Endothelial cell of umbilical vein (primary cell): ENCODE data around the gene MARCHF11. TPM values are rescaled to one million over a fixed set of nuclear protein-coding genes. Genes with fewer than 3 reads are reported as not detected.

ENCODE experiments used
- BruUV-seq: library from RNA; stranded (reverse); fragments of 400-500 nt; replicated peaks from 2 replicates; lab custom pipeline; 2021; lab: Mats Ljungman, UMichigan
- CTCF ChIA-PET: fragments of 300-600, 350-600 bp; sonication (Branson Sonifier 250); formaldehyde crosslinking; loops from one replicate; lab custom pipeline; 2021; ENCODE audit warnings: antibody characterized with exemption, inconsistent platforms; lab: Charles Lee
- POLR2A ChIA-PET: fragments of 300-600, 350-600 bp; sonication (Branson Sonifier 250); formaldehyde crosslinking; loops from one replicate; lab custom pipeline; 2021; ENCODE audit warnings: antibody characterized with exemption, inconsistent platforms; lab: Charles Lee
- DNase-seq: peaks from one replicate; pipeline ENCODE4 v3.0.0-alpha.2; 2011; ENCODE audit warnings: low read depth, low spot score
- FAIRE-seq: peaks from 2 replicates; lab custom pipeline; 2011; peaks lifted over from hg19 to GRCh38; lab: Jason Lieb, UNC
- H2AFZ ChIP-seq: 2 replicates; pipeline ENCODE4 v1.6.0; 2012; ENCODE audit warnings: low read depth, low read length, control low read depth, inconsistent platforms
- H3K27ac ChIP-seq: 2 replicates; pipeline ENCODE4 v1.5.1; 2011; ENCODE audit warnings: low read depth, mild to moderate bottlenecking, control low read depth, low read length, moderate library complexity; ENCODE audit not compliant: insufficient read depth
- H3K27me3 ChIP-seq, 2 experiments: 2 replicates each; pipeline versions ENCODE4 v1.6.0 to v1.6.1; 2011; ENCODE audit warnings: low read length in 2 of 2, mixed read lengths in 1 of 2; ENCODE audit not compliant: control insufficient read depth in 2 of 2, insufficient read depth in 2 of 2
- H3K36me3 ChIP-seq, 2 experiments: 2 replicates in 1 of 2; 3 replicates in 1 of 2; pipeline ENCODE4 v1.5.1; 2011; ENCODE audit warnings: low read length in 2 of 2, mild to moderate bottlenecking in 1 of 2, moderate library complexity in 1 of 2; ENCODE audit not compliant: control insufficient read depth in 2 of 2, insufficient read depth in 2 of 2; ENCODE audit errors: extremely low read depth in 1 of 2
- H3K4me1 ChIP-seq: 3 replicates; pipeline ENCODE4 v1.5.1; 2011; ENCODE audit warnings: mild to moderate bottlenecking, low read length; ENCODE audit not compliant: control insufficient read depth, insufficient read depth; ENCODE audit errors: extremely low read depth
- H3K4me2 ChIP-seq: 2 replicates; pipeline ENCODE4 v1.6.1; 2011; ENCODE audit warnings: low read length, control low read depth, mixed read lengths; ENCODE audit not compliant: insufficient read depth
- H3K4me3 ChIP-seq, 3 experiments: fragments of 200-600 bp in 1 of 3; sonication (generic), shearing (Covaris generic) in 1 of 3; replicated peaks in 1 of 3; 2 replicates each; pipeline ENCODE4 v1.5.1; 2011 to 2016; ENCODE audit warnings: control low read depth in 3 of 3, low read length in 3 of 3, mild to moderate bottlenecking in 2 of 3, inconsistent platforms in 1 of 3, low read depth in 1 of 3, moderate library complexity in 1 of 3; ENCODE audit not compliant: insufficient read depth in 1 of 3
- H3K79me2 ChIP-seq: 2 replicates; pipeline ENCODE4 v1.6.0; 2012; ENCODE audit warnings: low read length, inconsistent platforms; ENCODE audit not compliant: control insufficient read depth, insufficient read depth
- H3K9ac ChIP-seq: replicated peaks from 2 replicates; pipeline ENCODE3; 2011; ENCODE audit warnings: low read length, control low read depth; ENCODE audit not compliant: insufficient read depth; ENCODE audit errors: extremely low read depth
- H3K9me1 ChIP-seq: replicated peaks from 3 replicates; pipeline ENCODE4 v1.6.0; 2011; ENCODE audit warnings: mild to moderate bottlenecking, low read length; ENCODE audit not compliant: control insufficient read depth, insufficient read depth; ENCODE audit errors: extremely low read depth
- H3K9me3 ChIP-seq: replicated peaks from 2 replicates; pipeline ENCODE4 v1.5.1; 2012; ENCODE audit warnings: low read length, inconsistent platforms; ENCODE audit not compliant: control insufficient read depth, insufficient read depth
- H4K20me1 ChIP-seq: replicated peaks from 2 replicates; pipeline ENCODE3; 2011; ENCODE audit warnings: mild to moderate bottlenecking, low read length; ENCODE audit not compliant: control insufficient read depth, insufficient read depth; ENCODE audit errors: extremely low read depth
- CTCF ChIP-seq, 2 donors: IDR thresholded peaks; 1 replicate in 1 of 2; 2 replicates in 1 of 2; pipeline ENCODE4 v1.5.1; 2011; ENCODE audit warnings: low read length in 2 of 2, mild to moderate bottlenecking in 2 of 2, moderate library complexity in 2 of 2, control low read depth in 1 of 2, inconsistent platforms in 1 of 2, low read depth in 1 of 2; ENCODE audit not compliant: insufficient read depth in 1 of 2; ENCODE audit errors: extremely low read depth in 1 of 2
- EZH2 ChIP-seq: IDR thresholded peaks from 2 replicates; pipeline ENCODE4 v1.6.1; 2012; ENCODE audit warnings: borderline replicate concordance, low read depth, mild to moderate bottlenecking, moderate library complexity, low read length, inconsistent platforms; ENCODE audit not compliant: severe bottlenecking
- FOS ChIP-seq: IDR thresholded peaks from 2 replicates; pipeline ENCODE4 v1.6.1; 2011; ENCODE audit warnings: mild to moderate bottlenecking, low read length, moderate library complexity, borderline replicate concordance; ENCODE audit not compliant: insufficient read depth
- GATA2 ChIP-seq: IDR thresholded peaks from 2 replicates; pipeline ENCODE4 v1.7.0; 2011; ENCODE audit warnings: low read depth, mild to moderate bottlenecking, moderate library complexity, mixed read lengths, low read length; ENCODE audit not compliant: insufficient read length, insufficient read depth
- JUN ChIP-seq: IDR thresholded peaks from 2 replicates; pipeline ENCODE4 v1.6.1; 2011; ENCODE audit warnings: borderline replicate concordance, low read depth; ENCODE audit not compliant: insufficient read length, insufficient read depth
- MAX ChIP-seq: IDR thresholded peaks from 2 replicates; pipeline ENCODE4 v1.6.1; 2011; ENCODE audit not compliant: insufficient read depth, insufficient read length
- MYC ChIP-seq: IDR thresholded peaks from one replicate; pipeline ENCODE4 v1.6.1; 2011; ENCODE audit warnings: mild to moderate bottlenecking, low read depth, low read length
- POLR2A ChIP-seq: IDR thresholded peaks from 2 replicates; pipeline ENCODE4 v1.6.1; 2012; ENCODE audit warnings: low read depth, mild to moderate bottlenecking, control low read depth, low read length
- POLR2AphosphoS5 ChIP-seq: IDR thresholded peaks from 2 replicates; pipeline ENCODE4 v1.6.1; 2012; ENCODE audit warnings: low read depth, mild to moderate bottlenecking, control low read depth, low read length, moderate library complexity; ENCODE audit not compliant: insufficient read depth
- dilution Hi-C: fragments of 300-500 bp; cut with MboI; formaldehyde crosslinking; loops from one replicate; pipeline ENCODE4 v1.15.0; 2019; ENCODE audit warnings: low sequenced_read_pairs; ENCODE audit not compliant: extremely low pct_ligation_motif_present
- intact Hi-C: fragments of 100-400 bp; cut with micrococcal nuclease; formaldehyde crosslinking; loops from one replicate; pipeline ENCODE4 v1.10.0; 2022
- polyA plus RNA-seq, 4 experiments: library from polyadenylated mRNA; depleted of rRNA in 3 of 4; stranded (reverse) in 3 of 4; unstranded in 1 of 4; fragments of >200 nt; gene quantifications; 2 replicates each; pipeline versions ENCODE4 v1.2.1 to v1.2.3, GENCODE V29; 2011 to 2012; ENCODE audit warnings: missing spikeins in 1 of 4
- total RNA-seq: library from RNA; stranded (reverse); gene quantifications from 2 replicates; pipeline ENCODE4 v1.2.3, GENCODE V29; 2021

The MARCHF11 gene
- total and polyA plus RNA-seq, 2 donors (not counting 3 experiments of a cell fraction or from before 2014, with no cell fraction given), result not detected

- Histone ChIP-seq H3K27ac (no peak overlapping the region), H4K20me1 (no peaks in the 10 kb centered on the region), H3K27me3 (no peaks in the 10 kb centered on the region), H3K36me3 (no peaks in the 10 kb centered on the region), H3K4me2 (no peak overlapping the region), H3K79me2 (no peaks in the 10 kb centered on the region), H3K9ac (no peak overlapping the region), H3K4me1 (no peaks in the 10 kb centered on the region), H3K9me1 (no peaks in the 10 kb centered on the region), H3K4me3 (no peak overlapping the region), H2AFZ (no peak overlapping the region), H3K9me3 (no peaks in the 10 kb centered on the region)
- TF ChIP-seq MAX (no peak), JUN (no peak), POLR2AphosphoS5 (no peak), GATA2 (no peak), FOS (no peak), EZH2 (no peak), MYC (no peak), CTCF (IDR thresholded peaks at IDR 0.05; ENCODE audit: extremely low read depth in 1 of 2, insufficient read depth in 1 of 2, low read depth in 1 of 2, low read length in 2 of 2) (no peak), POLR2A (no peak)
- CTCF ChIA-PET, result interaction anchor here (3.1 kb wide), 1 partner anchor 16 kb away, joined by 6 read pairs; no protein-coding TSS in a partner anchor
- BruUV-seq, result no TSS peak
- POLR2A ChIA-PET, result no interaction called here
- FAIRE-seq (no peak), DNase-seq (no peak)
- intact Hi-C loops, result no loop called here
- dilution Hi-C loops, result no loop called here
Measured at GRCh38 chr5:16144416-16144815, 35.2 kb downstream of the MARCHF11 start.
